ENCODE results near the gene IGFALS.
"Not testable (repeated sequence)": the region's sequence is repeated elsewhere in the genome, so short reads cannot be mapped to it uniquely, and the experiment has no call there.

IGFALS gene

GRCh38 chr16:1819611-1820010 is 26.1 kb upstream of the IGFALS start:
- peak in 2 of 42 donors; percentile 6 to 19 for DNase-seq
- intact Hi-C loops (cut with DNase I): no loop called here

DNA sequence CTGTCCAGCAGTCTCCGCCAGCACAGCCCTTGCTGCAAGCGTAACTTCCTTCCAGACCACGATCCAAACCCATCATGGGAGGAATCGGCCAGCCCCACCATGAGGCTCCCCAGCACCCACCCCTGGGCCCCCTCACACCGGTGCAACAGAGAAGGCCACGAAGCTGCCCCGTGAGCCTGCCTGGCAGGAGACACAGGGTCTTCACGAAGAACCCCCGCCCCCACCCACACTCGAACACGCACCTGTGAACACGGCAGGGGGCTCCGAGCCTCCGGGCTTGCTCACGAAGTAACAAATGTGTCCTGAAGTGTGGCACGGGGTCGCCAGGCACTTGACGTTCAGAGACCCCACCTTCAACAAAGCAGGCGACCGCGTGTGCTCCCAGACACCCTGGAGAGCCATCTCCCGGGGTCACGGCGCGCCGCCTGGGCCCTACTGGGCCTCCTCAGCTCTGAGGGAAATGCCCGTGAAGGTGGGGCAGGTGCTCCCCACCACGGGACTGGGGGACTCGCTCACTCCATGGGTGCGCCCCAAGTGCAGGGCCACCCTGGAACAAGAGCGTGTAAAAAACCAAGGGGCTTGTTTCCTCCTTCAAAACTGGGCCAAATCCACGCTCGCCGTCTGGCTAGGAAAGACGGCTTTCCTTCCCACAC is 25.5 kb upstream of the IGFALS start:
- peak in 1 of 42 donors; percentile 10 for DNase-seq
- intact Hi-C loops (cut with DNase I): no loop called here

DNA sequence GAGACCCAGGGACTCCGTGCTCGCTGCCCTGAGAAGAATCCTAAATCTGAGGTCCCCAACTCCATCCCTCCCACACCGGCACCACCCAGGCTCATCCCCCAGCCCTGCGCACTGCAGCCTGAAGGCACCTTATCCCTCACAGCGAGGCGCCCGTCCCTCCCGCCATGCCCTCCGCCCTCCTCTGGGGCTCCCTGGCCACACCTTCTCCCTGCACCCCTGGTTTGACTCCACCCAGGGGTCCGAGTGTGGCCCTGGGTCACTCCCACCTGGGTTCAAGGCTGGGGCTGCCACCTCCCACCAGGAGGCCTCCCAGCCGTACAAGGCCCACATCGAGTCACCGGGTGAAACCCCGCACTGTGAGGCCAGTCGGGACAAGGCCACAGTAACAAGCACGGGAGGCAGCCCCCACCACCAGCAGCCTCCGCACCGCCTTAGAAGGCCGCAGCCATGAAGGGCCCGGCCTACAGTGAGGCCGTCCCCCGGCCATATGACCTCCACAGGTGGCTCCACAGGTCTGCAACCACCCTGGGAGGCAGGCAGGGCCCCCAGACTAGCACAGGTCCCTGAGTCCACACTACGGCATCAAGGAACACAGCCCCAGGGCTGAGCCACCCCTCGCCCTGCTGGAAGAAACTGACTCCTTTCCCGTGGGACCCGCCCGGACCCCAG is 24.8 kb upstream of the IGFALS start:
- intact Hi-C loops (cut with DNase I): no loop called here
- DNase-seq: no peak

DNA sequence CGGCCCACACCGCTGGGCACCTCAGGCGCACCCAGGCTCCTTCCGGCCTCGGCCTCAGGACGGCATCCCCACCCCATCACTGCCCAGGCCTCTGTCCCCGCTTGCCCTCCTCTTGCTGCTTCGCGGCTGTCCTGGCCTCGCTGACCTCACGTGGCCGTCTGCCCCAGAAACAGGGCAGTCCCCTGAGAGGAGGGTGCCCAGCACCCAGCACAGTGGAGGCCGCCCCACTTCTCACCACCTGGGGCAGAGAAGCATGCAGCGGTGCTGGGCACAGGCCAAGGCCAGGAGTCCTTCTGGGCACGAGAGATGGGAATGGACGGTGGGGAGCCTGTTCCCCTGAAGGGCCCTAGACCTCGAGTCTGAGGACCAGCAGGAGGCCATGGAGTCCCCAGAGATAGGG is 24.2 kb upstream of the IGFALS start:
- intact Hi-C loops (cut with DNase I): no loop called here
- DNase-seq: no peak

GRCh38 chr16:1817276-1817589 is 23.7 kb upstream of the IGFALS start:
- intact Hi-C loops (cut with DNase I): no loop called here
- DNase-seq: no peak

- no peak for DNase-seq
- intact Hi-C loops (cut with DNase I): no loop called here
Observed at GRCh38 chr16:1816396-1817275, 23.1 kb upstream of the IGFALS start.

DNA sequence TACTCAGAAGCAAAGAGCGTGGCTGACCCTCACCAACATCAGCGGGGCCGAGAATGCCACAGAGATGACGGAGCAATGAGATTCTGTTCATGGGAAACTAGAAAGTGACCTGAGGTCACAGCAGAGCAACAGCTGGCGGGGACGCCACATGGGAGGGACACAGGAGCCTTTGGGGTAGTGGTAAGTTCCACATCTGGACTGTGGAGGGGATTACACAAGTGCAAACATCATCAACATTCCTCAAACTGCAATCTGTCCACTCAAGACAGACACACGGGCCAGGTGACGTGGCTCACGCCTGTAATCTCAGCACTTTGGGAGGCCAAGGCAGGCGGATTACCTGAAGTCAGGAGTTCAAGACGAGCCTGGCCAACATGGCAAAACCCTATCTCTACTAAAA is 22.0 kb upstream of the IGFALS start:
- intact Hi-C loops (cut with DNase I): no loop called here
- DNase-seq: no peak

DNA sequence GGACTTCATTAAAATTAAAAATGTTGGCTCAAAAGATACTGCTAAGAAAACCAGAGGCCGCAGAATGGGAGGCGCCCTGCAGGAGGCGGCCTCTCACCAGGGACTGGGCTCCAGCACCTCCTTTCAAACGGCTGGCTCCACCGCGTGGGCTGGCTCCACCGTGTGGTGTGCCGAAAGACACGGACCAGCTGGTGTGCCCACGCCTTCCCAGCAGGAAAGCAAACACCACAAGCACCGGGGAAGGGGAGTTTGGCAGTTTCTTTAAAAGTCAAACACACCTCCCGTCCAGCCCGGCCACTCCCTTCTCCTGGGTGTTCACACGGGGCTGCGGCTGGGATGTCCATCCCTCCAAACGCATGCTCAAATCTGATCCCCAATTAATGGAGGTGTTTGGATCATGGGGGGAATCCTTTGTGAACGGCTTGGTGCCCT is 19.2 kb upstream of the IGFALS start:
- peak in 25 of 42 donors; percentile 9 to 58 (median 21) for DNase-seq

DNA sequence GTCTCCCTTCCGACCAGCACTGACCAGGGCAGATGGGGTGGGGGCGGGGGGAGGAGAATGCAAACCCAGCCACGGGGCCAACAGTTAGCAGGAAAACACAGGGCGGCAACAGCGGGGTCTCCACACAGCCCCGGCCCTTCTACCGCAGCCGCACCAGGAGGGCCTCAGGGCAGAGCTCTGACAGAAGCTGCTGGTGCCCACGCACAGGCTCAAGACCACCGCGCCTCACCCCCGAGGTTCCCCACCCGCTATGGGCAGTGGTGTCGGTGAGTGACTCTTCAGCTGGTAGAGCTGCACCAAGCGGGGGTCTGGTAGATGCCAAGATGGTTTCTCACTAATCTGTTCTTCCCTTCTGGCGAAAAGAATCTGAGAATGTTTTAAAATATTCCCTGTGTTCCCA is 17.0 kb upstream of the IGFALS start:
- DNase-seq: no peak

More for the DNA sequence above, 19.2 kb upstream of the IGFALS start:
- intact Hi-C loops (cut with DNase I): no loop called here

GRCh38 chr16:1810106-1810505 is 16.6 kb upstream of the IGFALS start:
- DNase-seq: no peak
- intact Hi-C loops (cut with DNase I): no loop called here

More for the DNA sequence above, 17.0 kb upstream of the IGFALS start:
- intact Hi-C loops (cut with DNase I): no loop called here

GRCh38 chr16:1809281-1809801 is 15.8 kb upstream of the IGFALS start:
- intact Hi-C loops (cut with DNase I): no loop called here
- no peak for DNase-seq

- intact Hi-C loops (cut with DNase I): no loop called here
- DNase-seq: no peak
Observed at GRCh38 chr16:1808691-1809090, 15.2 kb upstream of the IGFALS start.

- no peak for DNase-seq
- intact Hi-C loops (cut with DNase I): no loop called here
Observed at GRCh38 chr16:1807626-1808025, 14.1 kb upstream of the IGFALS start.

- no peak for DNase-seq
- intact Hi-C loops (cut with DNase I): no loop called here
Observed at GRCh38 chr16:1800701-1801100, 7.2 kb upstream of the IGFALS start.

DNA sequence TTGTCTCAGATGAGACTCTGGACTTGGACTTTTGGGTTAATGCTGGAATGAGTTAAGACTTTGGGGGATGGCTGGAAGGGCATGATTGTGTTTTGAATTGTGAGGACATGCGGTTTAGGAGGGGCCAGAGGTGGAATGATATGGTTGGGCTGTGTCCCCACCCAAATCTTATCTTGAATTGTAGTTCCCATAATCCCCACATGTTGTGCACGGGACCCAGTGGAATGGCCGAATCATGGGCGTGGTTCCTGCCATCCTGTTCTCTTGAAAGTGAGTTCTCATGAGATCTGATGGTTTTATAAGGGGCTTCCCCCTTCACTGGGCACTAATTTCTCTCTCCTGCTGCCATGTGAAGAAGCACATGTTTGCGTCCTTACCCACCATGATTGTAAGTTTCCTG is 5.8 kb upstream of the IGFALS start:
- intact Hi-C loops (cut with DNase I); DNase-seq: not testable (repeated sequence)

- DNase-seq: no peak
- intact Hi-C loops (cut with DNase I): no loop called here
Observed at GRCh38 chr16:1794908-1795666, 1.6 kb upstream of the IGFALS start.

DNA sequence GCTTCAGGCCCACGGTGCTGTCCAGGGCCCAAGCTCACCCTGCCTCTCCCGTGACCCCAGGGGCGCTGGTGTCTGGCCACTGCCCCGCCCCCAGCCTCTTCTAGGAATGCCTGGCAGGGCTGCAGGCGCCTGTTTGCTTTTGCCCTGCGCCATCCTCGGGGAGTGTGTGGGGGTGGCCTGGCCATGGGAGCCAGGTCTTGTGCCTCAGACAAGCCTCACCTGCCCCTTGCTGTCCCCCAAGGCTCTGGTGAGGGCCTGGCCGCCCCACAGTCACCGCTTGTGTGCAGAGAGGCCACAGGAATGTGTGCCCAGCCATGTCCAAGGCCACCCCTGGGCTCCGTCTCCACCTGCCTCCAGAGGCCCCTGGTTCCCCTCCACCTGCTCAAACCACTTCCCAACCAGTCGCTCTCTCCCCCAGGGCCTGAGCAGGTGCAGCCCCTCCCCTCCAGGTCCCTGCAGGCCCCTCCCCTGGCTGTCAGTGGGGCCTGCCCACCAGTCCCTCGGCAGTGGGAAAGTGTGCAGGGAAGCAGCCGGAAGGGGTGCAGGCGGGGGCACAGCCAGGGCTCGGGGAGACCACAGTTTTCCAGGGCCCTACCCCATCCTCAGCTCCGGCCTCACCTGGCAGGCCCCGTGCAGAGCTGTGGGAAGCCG is 841 bp upstream of the IGFALS start:
- DNase-seq: no peak
- intact Hi-C loops (cut with DNase I): no loop called here

GRCh38 chr16:1792836-1793577 is 498 bp downstream of the IGFALS start:
- intact Hi-C loops (cut with DNase I): no loop called here
- no peak for DNase-seq
